Breast epithelium (tissue), 3 donors: Measurements from ENCODE around the gene CAAP1.

Experiments
- POLR2A ChIP-seq: fragments of 450-650 bp; IDR thresholded peaks from one replicate; pipeline ENCODE4 v1.6.1; 2016; ENCODE audit warnings: antibody characterized with exemption, mild to moderate bottlenecking, moderate library complexity
- TF ChIP-seq, protein P1 (sequence below), 3 donors: fragments of 450-650 bp; IDR thresholded peaks; one replicate each; pipeline ENCODE4 v1.5.1; 2016 to 2017; ENCODE audit warnings: antibody characterized with exemption in 3 of 3, mild to moderate bottlenecking in 3 of 3, moderate library complexity in 3 of 3

DNA sequence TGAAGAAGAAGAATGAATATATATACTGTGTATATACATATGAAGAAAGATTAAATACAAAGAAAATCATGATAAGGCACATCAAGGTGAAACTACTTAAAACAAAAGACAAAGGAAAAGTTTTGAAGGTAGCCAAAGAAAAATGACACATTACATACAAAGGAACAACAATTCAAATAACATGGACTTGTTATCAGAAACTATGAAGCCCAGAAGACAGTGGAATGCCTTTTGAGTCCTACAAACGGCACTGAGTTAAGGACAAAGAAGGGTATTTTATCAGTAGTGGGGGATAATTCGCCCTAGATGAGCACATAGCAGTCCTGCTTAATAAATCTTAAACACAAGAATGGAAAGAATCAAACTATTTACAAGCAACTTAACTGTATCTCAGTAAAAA lies 77.8 kb downstream of the CAAP1 start:
- TF ChIP-seq POLR2A: no peak
- TF ChIP-seq, protein P1, sequence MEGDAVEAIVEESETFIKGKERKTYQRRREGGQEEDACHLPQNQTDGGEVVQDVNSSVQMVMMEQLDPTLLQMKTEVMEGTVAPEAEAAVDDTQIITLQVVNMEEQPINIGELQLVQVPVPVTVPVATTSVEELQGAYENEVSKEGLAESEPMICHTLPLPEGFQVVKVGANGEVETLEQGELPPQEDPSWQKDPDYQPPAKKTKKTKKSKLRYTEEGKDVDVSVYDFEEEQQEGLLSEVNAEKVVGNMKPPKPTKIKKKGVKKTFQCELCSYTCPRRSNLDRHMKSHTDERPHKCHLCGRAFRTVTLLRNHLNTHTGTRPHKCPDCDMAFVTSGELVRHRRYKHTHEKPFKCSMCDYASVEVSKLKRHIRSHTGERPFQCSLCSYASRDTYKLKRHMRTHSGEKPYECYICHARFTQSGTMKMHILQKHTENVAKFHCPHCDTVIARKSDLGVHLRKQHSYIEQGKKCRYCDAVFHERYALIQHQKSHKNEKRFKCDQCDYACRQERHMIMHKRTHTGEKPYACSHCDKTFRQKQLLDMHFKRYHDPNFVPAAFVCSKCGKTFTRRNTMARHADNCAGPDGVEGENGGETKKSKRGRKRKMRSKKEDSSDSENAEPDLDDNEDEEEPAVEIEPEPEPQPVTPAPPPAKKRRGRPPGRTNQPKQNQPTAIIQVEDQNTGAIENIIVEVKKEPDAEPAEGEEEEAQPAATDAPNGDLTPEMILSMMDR (IDR thresholded peaks at IDR 0.05): no peak
